Stimulated activated CD8-positive, alpha-beta memory T cell treated with anti-CD3 and anti-CD28 coated beads, Interleukin-12 subunit alpha, Interleukin-12 subunit beta, amount 100 ng/mL, for 1 hour (primary cell): ENCODE data around the gene ARL6.
"Not testable (repeated sequence)": the region's sequence is repeated elsewhere in the genome, so short reads cannot be mapped to it uniquely, and the experiment has no call there.

Source experiments
- DNase-seq: peaks from one replicate; pipeline ENCODE4 v3.0.0-alpha.2; 2020; ENCODE audit warnings: low read depth

The ARL6 gene

GRCh38 chr3:97821774-97822358, 57.3 kb downstream of the ARL6 start, which contains the start of gene CRYBG3:
TSS of gene CRYBG3 (plus strand) at chr3:97822011. CDS start at chr3:97822207, 196 bp downstream.
- peak; percentile 62 for DNase-seq

- no peak for DNase-seq
Measured at GRCh38 chr3:97822359-97822775, 57.8 kb downstream of the ARL6 start.

GRCh38 chr3:97823046-97824004, 58.8 kb downstream of the ARL6 start:
- DNase-seq: no peak

- no peak for DNase-seq
Measured at GRCh38 chr3:97825101-97825500, 60.5 kb downstream of the ARL6 start.

GRCh38 chr3:97827741-97828471, 63.3 kb downstream of the ARL6 start:
- no peak for DNase-seq

- no peak for DNase-seq
Measured at GRCh38 chr3:97829198-97829597, 64.6 kb downstream of the ARL6 start.

- no peak for DNase-seq
Measured at GRCh38 chr3:97830638-97831037, 66.1 kb downstream of the ARL6 start.

GRCh38 chr3:97831140-97831539, 66.6 kb downstream of the ARL6 start:
- DNase-seq: no peak

GRCh38 chr3:97833184-97833583, 68.6 kb downstream of the ARL6 start:
- DNase-seq: not testable (repeated sequence)

GRCh38 chr3:97835761-97836160, 71.2 kb downstream of the ARL6 start:
- no peak for DNase-seq

- no peak for DNase-seq
Measured at GRCh38 chr3:97838393-97838792, 73.8 kb downstream of the ARL6 start.

- no peak for DNase-seq
Measured at GRCh38 chr3:97839944-97840343, 75.4 kb downstream of the ARL6 start.

- no peak for DNase-seq
Measured at GRCh38 chr3:97841304-97841703, 76.7 kb downstream of the ARL6 start.

- DNase-seq: no peak
Measured at GRCh38 chr3:97841956-97842355, 77.4 kb downstream of the ARL6 start.

GRCh38 chr3:97848779-97849178, 84.2 kb downstream of the ARL6 start:
- no peak for DNase-seq
